Measurements from ENCODE around the gene GP1BB. TPM values are rescaled to one million over a fixed set of nuclear protein-coding genes. Genes with fewer than 3 reads are reported as not detected.

The GP1BB gene
- total and polyA plus RNA-seq, 2 of the 4 experiments (the other 2 are of a cell fraction): 0.18 to 1.5 TPM

DNA sequence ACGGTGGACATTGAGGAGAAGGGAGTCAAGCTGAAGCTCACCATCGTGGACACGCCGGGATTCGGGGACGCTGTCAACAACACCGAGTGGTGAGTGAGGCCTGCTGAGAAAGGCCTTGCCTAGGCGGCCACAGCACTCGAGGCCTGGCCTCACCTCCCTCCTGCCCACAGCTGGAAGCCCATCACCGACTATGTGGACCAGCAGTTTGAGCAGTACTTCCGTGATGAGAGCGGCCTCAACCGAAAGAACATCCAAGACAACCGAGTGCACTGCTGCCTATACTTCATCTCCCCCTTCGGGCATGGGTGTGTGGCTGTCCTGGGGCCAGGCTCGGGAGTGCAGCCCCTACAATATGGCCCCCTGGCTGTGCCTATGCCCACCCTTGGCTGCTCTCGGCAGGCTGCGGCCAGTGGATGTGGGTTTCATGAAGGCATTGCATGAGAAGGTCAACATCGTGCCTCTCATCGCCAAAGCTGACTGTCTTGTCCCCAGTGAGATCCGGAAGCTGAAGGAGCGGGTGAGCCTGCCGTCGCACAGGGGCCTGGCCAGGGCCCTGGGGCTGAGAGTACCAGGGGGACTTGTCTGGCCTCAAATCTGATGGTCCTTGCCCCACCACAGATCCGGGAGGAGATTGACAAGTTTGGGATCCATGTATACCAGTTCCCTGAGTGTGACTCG is 3.0 kb upstream of the GP1BB start:
- no peak overlapping the region for H2AK5ac ChIP-seq (ENCODE audit: low read depth, low read length)
- H3K27me3 ChIP-seq (ENCODE audit: control insufficient read depth, insufficient read depth, low read length): peaks cover 19% of the 10 kb centered on the region; the same call in 1 of the 2 replicates
- no peak overlapping the region for H3K4ac ChIP-seq (ENCODE audit: low read depth, low read length)
- peaks cover 8% of the 10 kb centered on the region for H3K4me1 ChIP-seq (ENCODE audit: control insufficient read depth, insufficient read depth, low read length)
- 98% methylated on average over 11 of the region's 26 CpGs; no CpG with 5 or more reads in 1 of the 2 experiments for WGBS, 2 experiments (ENCODE audit: extremely low coverage in 2 of 2, insufficient read length in 1 of 2)
- ATAC-seq (ENCODE audit: low read depth) (no peak), DNase-seq (no peak)
- no peak overlapping the region for H2BK20ac ChIP-seq (ENCODE audit: low read depth, low read length)
- H3K4me3 ChIP-seq (ENCODE audit: insufficient read depth, low read depth, low read length): no peak overlapping the region
- H3K18ac ChIP-seq (ENCODE audit: low read depth, low read length): no peak overlapping the region
- in situ Hi-C loops (cut with MboI; ENCODE audit: low sequenced_read_pairs) (no loop called here), dilution Hi-C loops (cut with HindIII; ENCODE audit: low sequenced_read_pairs, unreplicated experiment) (no loop called here), intact Hi-C loops (cut with micrococcal nuclease) (no loop called here)
- H3K9me1 ChIP-seq (ENCODE audit: insufficient read depth, low read length): peaks cover 7% of the 10 kb centered on the region
- H2BK5ac ChIP-seq (ENCODE audit: low read depth, low read length, poor library complexity, severe bottlenecking): no peak overlapping the region
- H3K9ac ChIP-seq (ENCODE audit: low read depth, low read length): no peak overlapping the region
- H4K5ac ChIP-seq (ENCODE audit: low read depth, low read length): no peak overlapping the region
- H2AK9ac ChIP-seq (replicated peaks; ENCODE audit: low read depth, low read length, poor library complexity): no peak overlapping the region
- H3K9me3 ChIP-seq (ENCODE audit: control insufficient read depth, insufficient read depth, low read length): no peaks in the 10 kb centered on the region
- POLR2A ChIA-PET (ENCODE audit: unreplicated experiment): no interaction called here
- H3K79me1 ChIP-seq (ENCODE audit: low read depth in 1 of 2, low read length in 2 of 2): peaks cover 0 to 4% of the 10 kb centered on the region in 2 experiments; a peak in 1 of 4 replicates
- peaks cover 16% of the 10 kb centered on the region for H3K36me3 ChIP-seq (ENCODE audit: control insufficient read depth, insufficient read depth, low read length)
- no peak for TF ChIP-seq CEBPB (IDR thresholded peaks at IDR 0.05; ENCODE audit: low read depth, low read length)
- TF ChIP-seq, protein P1, sequence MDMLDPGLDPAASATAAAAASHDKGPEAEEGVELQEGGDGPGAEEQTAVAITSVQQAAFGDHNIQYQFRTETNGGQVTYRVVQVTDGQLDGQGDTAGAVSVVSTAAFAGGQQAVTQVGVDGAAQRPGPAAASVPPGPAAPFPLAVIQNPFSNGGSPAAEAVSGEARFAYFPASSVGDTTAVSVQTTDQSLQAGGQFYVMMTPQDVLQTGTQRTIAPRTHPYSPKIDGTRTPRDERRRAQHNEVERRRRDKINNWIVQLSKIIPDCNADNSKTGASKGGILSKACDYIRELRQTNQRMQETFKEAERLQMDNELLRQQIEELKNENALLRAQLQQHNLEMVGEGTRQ (IDR thresholded peaks at IDR 0.05; ENCODE audit: low read depth, low read length): no peak
- no peak for TF ChIP-seq MAZ (IDR thresholded peaks at IDR 0.05; ENCODE audit: borderline replicate concordance, low read depth, low read length)
- no peak for TF ChIP-seq MAFK (IDR thresholded peaks at IDR 0.05; ENCODE audit: low read depth, low read length)
- TF ChIP-seq MXI1 (IDR thresholded peaks at IDR 0.05; ENCODE audit: borderline replicate concordance, low read depth, low read length): no peak
- TF ChIP-seq NFE2L2 (IDR thresholded peaks at IDR 0.05; ENCODE audit: low read depth, low read length): no peak
- TF ChIP-seq POLR2A (IDR thresholded peaks at IDR 0.05; ENCODE audit: low read depth, low read length): no peak
- TF ChIP-seq ELK1 (IDR thresholded peaks at IDR 0.05; ENCODE audit: borderline replicate concordance, low read depth, low read length): no peak
- TF ChIP-seq CHD1 (IDR thresholded peaks at IDR 0.05; ENCODE audit: low read depth, low read length): no peak
- H4K20me1 ChIP-seq (ENCODE audit: insufficient read depth, low read length): peaks cover 6% of the 10 kb centered on the region; the same call in 1 of the 2 replicates
- H3K56ac ChIP-seq (ENCODE audit: extremely low read depth, insufficient read depth, low read length): no peak overlapping the region
- no peak overlapping the region for H4K8ac ChIP-seq (ENCODE audit: low read depth in 2 of 2, low read length in 2 of 2)
- H2AFZ ChIP-seq (replicated peaks; ENCODE audit: low read length, poor library complexity): no peak overlapping the region
- no peak overlapping the region for H4K91ac ChIP-seq (ENCODE audit: insufficient read depth, low read depth, low read length)
- H3K27ac ChIP-seq (ENCODE audit: insufficient read depth, low read length): no peak overlapping the region
- H2BK15ac ChIP-seq (ENCODE audit: low read depth, low read length): no peak overlapping the region
- no peak overlapping the region for H3K23ac ChIP-seq (ENCODE audit: low read depth, low read length)
- H3K4me2 ChIP-seq (ENCODE audit: low read depth, low read length): no peak overlapping the region
- CTCF ChIA-PET: no interaction called here
- H2BK120ac ChIP-seq (ENCODE audit: low read depth, low read length): no peak overlapping the region
- no TSS peak for BruUV-seq (replicated peaks)
- H3K14ac ChIP-seq (replicated peaks; ENCODE audit: low read depth, low read length): no peak overlapping the region

All from IMR-90 (cell line).